GM18909 (cell line): ENCODE measurements around the gene CSNK1G1.
"Not testable (repeated sequence)": the region's sequence is repeated elsewhere in the genome, so short reads cannot be mapped to it uniquely, and the experiment has no call there.

Experiments used
- ATAC-seq: cut with Tn5 transposase; IDR thresholded peaks from one replicate; pipeline ENCODE4 v1.9.1; 2021; ENCODE audit warnings: mild to moderate bottlenecking; ENCODE audit not compliant: unreplicated experiment, poor library complexity

CSNK1G1 gene

GRCh38 chr15:64355944-64356709 lies at the start of gene CSNK1G1:
Gene CSNK1G1, minus strand, starts transcription at chr15:64356173. Its CDS starts 55,674 bp downstream, at chr15:64300499.
- peak; percentile 95 for ATAC-seq

- ATAC-seq = no peak
Observed at GRCh38 chr15:64400583-64400982, 44.6 kb upstream of the CSNK1G1 start.

GRCh38 chr15:64398575-64398974 lies 42.6 kb upstream of the CSNK1G1 start:
- no peak for ATAC-seq

- ATAC-seq = no peak
Observed at GRCh38 chr15:64396789-64397188, 40.8 kb upstream of the CSNK1G1 start.

- not testable (repeated sequence) for ATAC-seq
Observed at GRCh38 chr15:64392471-64392870, 36.5 kb upstream of the CSNK1G1 start.

GRCh38 chr15:64389036-64389435 lies 33.1 kb upstream of the CSNK1G1 start:
- no peak for ATAC-seq

GRCh38 chr15:64387562-64388168 lies 31.7 kb upstream of the CSNK1G1 start, which contains the start of gene TRIP4:
Gene TRIP4, plus strand, starts transcription at chr15:64387836. Its CDS starts 28 bp downstream, at chr15:64387864.
- ATAC-seq = peak; percentile 97

- ATAC-seq = no peak
Observed at GRCh38 chr15:64386291-64386690, 30.3 kb upstream of the CSNK1G1 start.

GRCh38 chr15:64383760-64384159 lies 27.8 kb upstream of the CSNK1G1 start:
- no peak for ATAC-seq

- peak; percentile 99 for ATAC-seq
Observed at GRCh38 chr15:64381000-64381751, 25.2 kb upstream of the CSNK1G1 start, which contains the start of gene PCLAF. Gene PCLAF, minus strand, starts transcription at chr15:64381441. Its CDS starts 70 bp downstream, at chr15:64381371.

- not testable (repeated sequence) for ATAC-seq
Observed at GRCh38 chr15:64380130-64380870, 24.3 kb upstream of the CSNK1G1 start.

- no peak for ATAC-seq
Observed at GRCh38 chr15:64379216-64379960, 23.4 kb upstream of the CSNK1G1 start.

- ATAC-seq = no peak
Observed at GRCh38 chr15:64373360-64373759, 17.4 kb upstream of the CSNK1G1 start.

GRCh38 chr15:64371383-64371782 lies 15.4 kb upstream of the CSNK1G1 start:
- not testable (repeated sequence) for ATAC-seq

GRCh38 chr15:64369078-64369607 lies 13.2 kb upstream of the CSNK1G1 start:
- no peak for ATAC-seq

- no peak for ATAC-seq
Observed at GRCh38 chr15:64361259-64361658, 5.3 kb upstream of the CSNK1G1 start.

GRCh38 chr15:64356710-64357040 lies 702 bp upstream of the CSNK1G1 start:
- no peak for ATAC-seq

- peak; percentile 23 for ATAC-seq
Observed at GRCh38 chr15:64355348-64355943, 527 bp downstream of the CSNK1G1 start.
